Measurements from ENCODE around the gene MCRIP2.

- TF ChIP-seq RFX5 (IDR thresholded peaks at IDR 0.05; ENCODE audit: borderline replicate concordance, low read depth, low read length): no peak
- no peak for TF ChIP-seq CHD2 (IDR thresholded peaks at IDR 0.05; ENCODE audit: low read length)
- TF ChIP-seq TAF1 (IDR thresholded peaks at IDR 0.05; ENCODE audit: low read depth, low read length): 0 out of 2 replicates have a peak, but pooled peaks have one; percentile 12
- TF ChIP-seq HDAC2 (IDR thresholded peaks at IDR 0.05; ENCODE audit: borderline replicate concordance in 1 of 2, low read depth in 2 of 2, low read length in 2 of 2): no peak
- TF ChIP-seq CREB1 (IDR thresholded peaks at IDR 0.05): no peak
Observed at GRCh38 chr16:680625-680945, 39.0 kb downstream of the MCRIP2 start.

Measured in H1 (cell line).